Activated CD4-positive, alpha-beta T cell treated with anti-CD3 and anti-CD28 coated beads, Interleukin-2, amount 50 U/mL, for 24 hours (primary cell): Measurements from ENCODE around the gene CAV2.
"Not testable (repeated sequence)": the region's sequence is repeated elsewhere in the genome, so short reads cannot be mapped to it uniquely, and the experiment has no call there.

Source experiments
- DNase-seq, 2 donors: peaks; one replicate each; pipeline ENCODE4 v3.0.0-alpha.2; 2020; ENCODE audit warnings: low read depth in 1 of 2, low spot score in 1 of 2

The CAV2 gene, protein sequence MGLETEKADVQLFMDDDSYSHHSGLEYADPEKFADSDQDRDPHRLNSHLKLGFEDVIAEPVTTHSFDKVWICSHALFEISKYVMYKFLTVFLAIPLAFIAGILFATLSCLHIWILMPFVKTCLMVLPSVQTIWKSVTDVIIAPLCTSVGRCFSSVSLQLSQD

DNA sequence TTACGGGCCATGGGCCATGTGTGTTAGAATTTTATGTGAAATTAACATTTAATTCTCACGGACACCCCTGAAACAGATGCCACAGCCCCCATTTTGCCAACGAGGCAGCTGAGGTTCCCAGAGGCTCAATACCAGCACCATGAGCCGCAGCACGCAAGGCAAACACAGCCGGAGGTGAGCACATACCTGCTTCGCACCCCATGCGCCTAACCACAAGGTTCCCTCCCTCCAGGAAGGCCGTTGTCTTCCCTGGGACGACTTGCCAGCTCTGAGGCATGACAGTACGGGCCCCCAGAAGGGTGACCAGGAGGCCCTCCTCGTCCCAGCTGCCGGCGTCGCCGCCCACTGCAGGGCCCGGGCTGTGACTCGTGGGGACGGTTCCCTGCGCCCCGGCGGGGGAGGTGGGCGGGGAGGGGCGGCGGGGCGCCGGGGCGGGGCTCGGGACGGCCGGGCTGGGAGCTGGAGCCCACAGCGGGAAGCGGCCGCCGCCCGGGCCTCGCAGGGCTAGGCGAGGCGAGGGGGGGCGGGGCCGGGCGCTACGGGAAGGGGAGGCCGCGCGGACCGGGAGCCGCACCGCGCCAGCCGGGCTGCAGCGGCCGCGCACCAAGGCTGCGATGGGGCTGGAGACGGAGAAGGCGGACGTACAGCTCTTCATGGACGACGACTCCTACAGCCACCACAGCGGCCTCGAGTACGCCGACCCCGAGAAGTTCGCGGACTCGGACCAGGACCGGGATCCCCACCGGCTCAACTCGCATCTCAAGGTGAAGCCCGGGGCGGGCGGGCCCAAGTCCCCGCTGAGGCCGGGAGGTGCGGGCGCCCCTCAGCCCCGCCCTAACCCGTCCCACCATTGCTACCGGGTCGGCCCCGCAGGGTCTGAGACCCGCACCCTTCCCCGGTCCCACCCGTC is at the start of gene CAV2:
CAV2 (plus strand) TSS at position 571 of the 910 bp plus-strand sequence; CDS start at position 615, 44 bp downstream.
- DNase-seq, result no peak

DNA sequence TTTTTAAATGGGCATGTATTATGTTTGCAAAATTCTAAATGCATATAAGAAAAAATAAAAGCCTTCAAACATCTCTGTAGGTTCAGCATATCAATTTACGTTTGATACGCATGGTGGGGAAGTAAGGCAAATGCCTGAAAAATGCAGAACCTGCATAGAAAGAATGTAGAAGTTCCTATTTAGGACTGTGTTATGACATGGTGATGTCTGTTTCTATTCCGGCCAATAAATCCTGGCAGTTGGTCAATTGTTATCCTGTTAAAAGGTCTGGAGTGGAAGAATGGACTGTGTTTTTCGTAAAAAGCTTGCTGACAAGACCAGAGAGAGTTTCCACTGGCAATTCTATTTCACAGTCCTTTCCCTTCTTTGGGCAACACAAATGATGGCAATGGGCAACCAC is 49.6 kb upstream of the CAV2 start:
- no peak for DNase-seq

- DNase-seq, result no peak
Observed at GRCh38 chr7:116451957-116452729, 47.4 kb upstream of the CAV2 start.

GRCh38 chr7:116454377-116454776 is 45.2 kb upstream of the CAV2 start:
- no peak for DNase-seq

DNA sequence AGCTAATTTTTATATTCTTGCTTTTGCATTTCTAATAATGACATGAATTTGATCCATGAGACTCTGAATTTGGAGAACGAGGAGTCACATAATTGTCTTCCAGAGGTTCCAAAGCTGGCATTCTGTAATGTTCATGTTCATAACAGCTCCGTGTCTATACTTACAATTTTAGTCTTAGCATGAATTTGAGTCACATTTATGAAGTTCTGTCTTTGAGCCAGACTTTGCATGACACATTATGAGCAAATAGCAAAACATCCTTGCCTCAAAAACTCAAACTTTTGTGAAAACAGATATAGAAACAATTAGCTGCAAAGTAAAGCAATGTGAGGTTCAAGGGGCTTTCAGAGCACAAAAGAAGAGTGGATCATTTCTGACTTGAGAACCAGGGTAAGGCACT is 44.5 kb upstream of the CAV2 start:
- no peak for DNase-seq

GRCh38 chr7:116455499-116455898 is 44.0 kb upstream of the CAV2 start:
- DNase-seq, result no peak

DNA sequence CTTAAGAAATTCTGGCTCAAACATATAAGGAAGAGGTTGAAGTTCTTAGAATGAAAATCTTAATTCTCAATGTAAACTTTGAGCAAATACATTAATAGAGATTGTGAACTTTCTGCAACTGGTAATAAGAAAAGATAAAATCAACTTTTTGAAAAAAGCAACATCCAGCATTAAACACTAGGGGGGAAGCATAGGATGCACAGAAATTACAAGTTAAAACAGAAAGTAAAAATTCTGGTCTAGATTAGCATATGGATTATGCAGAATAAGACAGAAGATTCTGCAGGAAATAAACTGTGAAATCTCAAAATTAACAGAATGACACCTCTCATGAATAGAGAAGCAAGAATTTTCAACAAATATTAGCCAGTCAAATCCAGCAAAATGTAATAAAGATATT is 38.0 kb upstream of the CAV2 start:
- no peak for DNase-seq

DNA sequence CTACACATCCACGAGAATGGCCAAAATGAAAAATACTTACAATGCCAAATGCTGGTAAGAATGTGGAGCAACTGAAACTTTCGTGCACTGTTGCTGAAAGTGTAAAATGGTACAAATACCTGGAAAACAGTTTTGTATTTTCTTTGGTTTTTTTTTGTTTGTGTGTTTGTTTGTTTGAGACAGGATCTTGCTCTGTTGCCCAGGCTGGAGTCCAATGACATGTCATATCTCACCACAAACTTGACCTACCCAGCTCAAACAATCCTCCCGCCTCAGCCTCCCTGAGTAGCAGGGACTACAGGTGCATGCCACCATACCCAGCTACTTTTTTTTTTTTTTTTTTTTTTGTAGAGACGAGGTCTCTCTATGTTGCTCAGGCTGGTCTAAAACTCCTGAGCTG is 35.6 kb upstream of the CAV2 start:
- DNase-seq, result no peak

DNA sequence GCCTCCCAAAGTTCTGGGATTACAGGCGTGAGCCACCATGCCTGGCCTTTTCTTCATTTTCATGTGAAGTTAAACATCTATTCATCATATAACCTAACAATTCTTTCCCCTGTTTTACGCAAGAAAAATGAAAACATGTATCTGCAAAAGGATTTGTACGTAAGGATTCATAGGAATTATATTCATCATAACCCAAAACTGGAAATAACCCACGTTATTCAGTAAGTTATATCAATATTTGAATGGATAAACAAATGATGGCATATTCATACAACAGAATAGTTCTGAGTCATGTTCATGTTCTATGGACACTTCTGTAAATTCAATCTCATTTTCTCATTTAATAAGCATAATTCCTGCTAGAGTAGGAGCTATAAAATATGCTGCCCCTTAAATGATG is 35.2 kb upstream of the CAV2 start:
- DNase-seq, result no peak

GRCh38 chr7:116465125-116465524 is 34.4 kb upstream of the CAV2 start:
- no peak for DNase-seq

GRCh38 chr7:116468534-116468933 is 31.0 kb upstream of the CAV2 start:
- no peak for DNase-seq

- no peak for DNase-seq
Observed at GRCh38 chr7:116477625-116478024, 21.9 kb upstream of the CAV2 start.

DNA sequence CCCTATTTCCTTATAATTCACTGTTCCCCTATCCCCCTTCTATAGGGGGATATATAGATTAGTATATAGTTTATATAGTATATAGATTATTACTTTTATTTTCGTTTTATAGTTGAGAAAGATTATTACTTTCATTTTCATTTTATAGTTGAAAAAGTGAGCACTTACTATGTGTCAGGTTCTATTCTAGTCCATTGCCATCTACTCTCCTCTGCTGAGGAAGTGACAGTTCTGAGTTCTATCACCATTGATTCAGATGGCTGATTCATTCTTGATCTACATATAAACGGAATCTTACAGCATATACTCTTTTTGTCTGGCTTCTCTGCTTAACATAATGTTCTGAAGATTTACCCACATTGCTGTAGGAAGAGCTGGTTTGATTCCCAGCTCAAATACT is 20.7 kb upstream of the CAV2 start:
- no peak for DNase-seq

DNA sequence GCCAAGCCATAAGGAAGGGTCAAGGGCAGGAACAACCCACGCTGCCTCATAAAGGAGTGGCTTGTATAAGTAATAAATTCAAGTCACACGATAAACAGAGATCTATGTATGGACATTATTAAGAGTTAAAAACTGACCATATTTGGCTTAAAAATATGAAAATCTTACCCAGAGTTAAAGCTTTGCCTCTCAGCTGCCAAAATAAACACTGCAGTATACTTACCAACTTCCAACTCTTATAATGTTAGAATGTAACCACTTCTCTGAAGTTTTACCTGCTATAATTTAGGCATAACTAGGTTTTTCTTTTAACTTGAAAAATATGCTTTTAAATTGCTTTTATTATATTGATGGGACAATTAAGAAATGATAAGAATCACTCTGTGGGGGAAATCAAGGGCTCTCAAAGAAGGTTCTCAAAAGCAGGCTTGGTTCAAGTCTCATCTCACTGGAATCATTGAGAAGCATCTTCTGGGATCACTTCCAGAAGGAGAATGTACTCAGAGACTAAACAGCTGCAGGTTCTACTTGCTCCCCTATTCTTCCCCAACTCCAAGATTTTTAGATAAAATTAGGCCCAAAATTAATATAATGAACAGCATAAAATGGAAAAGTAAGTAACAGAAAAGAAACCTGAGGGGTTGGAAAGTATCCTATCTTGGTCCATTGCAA is 16.1 kb upstream of the CAV2 start:
- no peak for DNase-seq

DNA sequence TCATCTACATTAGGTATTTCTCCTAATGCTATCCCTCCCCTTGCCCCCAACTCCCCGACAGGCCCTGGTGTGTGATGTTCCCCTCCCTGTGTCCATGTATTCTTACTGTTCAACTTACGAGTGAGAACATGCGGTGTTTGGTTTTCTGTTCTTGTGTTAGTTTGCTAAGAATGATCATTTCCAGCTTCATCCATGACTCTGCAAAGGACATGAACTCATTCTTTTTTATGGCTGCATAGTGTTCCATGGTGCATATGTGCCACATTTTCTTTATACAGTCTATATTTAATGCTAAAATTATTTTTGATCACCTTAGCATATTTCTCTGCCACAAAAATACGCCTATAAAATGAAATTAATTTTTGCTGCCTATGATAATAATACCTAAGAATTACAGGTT is 15.1 kb upstream of the CAV2 start:
- DNase-seq, result not testable (repeated sequence)

GRCh38 chr7:116487907-116488521 is 11.5 kb upstream of the CAV2 start:
- DNase-seq, result no peak

- DNase-seq, result no peak
Observed at GRCh38 chr7:116490351-116490750, 9.2 kb upstream of the CAV2 start.

DNA sequence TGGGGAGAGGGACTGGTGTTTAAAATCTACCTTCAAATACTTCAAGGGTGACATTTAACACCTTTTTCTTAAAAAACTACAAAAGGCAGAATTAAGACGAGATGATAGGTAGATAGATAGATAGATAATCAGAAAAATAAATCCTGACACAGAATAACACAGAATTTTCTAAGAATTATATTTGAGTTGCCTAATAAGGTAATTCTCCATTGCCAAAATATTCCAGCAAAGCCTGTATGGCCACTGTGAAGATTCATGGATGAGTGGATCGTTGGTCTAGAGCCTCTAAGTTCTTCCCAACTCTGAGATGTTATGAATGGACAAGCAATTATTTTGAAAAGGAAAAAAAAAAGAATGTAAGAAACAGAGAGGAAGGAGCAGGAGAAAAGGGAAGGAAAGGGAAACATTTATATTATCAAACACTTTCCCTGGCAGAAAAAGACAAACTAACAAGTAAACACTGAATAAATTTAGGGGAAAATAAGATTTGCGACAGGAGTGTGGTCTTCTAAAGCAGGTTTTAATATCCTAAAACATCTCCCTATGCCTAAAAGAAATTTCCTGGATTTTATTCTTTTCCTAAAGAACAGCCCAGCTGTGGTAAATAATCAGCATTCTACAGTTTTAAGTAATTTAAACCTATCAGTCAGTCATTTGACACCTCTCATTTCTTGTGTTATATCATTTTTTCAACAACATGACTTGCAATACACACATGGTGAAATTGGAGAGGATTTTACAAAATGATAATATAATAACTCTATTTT is 7.5 kb upstream of the CAV2 start:
- DNase-seq, result no peak

DNA sequence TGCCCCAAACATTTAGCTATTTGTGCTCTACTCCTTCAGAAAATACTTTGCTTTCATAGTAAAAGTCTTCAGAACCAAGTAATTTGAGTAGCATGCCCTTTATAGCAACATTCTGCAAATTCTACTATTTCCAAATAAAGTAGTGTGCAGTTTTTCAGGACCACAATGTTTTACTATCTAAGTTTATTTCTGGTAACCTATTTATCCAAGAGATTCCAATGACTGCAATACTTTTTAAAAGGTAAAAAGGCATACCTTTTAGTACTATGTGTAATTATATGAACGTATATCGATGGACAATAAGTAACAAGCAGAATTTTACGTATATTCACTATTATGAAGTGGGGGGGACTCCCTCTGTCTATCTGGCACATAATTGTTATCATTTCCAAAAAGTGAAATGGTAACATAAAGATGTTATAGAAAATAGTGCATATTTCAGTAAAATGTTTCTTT is 6.9 kb upstream of the CAV2 start:
- DNase-seq, result no peak

DNA sequence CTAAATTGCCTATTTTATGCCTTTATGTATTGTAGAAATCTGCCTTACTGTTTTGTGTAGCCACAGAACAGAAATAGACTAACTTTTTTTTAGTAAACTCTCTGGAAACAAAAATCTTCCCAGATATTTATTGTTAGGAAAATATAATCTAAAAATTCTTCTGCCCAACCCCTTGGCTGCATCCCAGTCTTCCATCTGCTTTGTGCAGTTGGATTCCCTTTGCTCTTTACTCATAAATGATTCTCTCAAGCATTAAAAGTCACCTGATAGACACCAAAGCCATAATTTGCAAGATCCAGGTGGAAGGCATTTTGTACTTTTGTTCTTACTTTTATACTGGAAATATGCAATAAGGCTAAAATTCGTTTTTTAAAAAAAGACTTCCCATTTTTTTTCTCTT is 6.1 kb upstream of the CAV2 start:
- no peak for DNase-seq
